IgD-negative memory B cell (primary cell): Measurements from ENCODE around the gene WDR5B. TPM values are rescaled to one million over a fixed set of nuclear protein-coding genes. Genes with fewer than 3 reads are reported as not detected.

Source experiments
- H3K27ac Mint-ChIP-seq, 3 donors: one replicate each; pipeline ENCODE4 v1.8.0; 2020 to 2022; ENCODE audit warnings: mild to moderate bottlenecking in 3 of 3, mixed read lengths in 3 of 3, moderate library complexity in 1 of 3
- H3K27me3 Mint-ChIP-seq: one replicate; pipeline ENCODE4 v1.8.0; 2021; ENCODE audit warnings: mixed read lengths
- H3K36me3 Mint-ChIP-seq: one replicate; pipeline ENCODE4 v1.8.0; 2020; ENCODE audit warnings: mild to moderate bottlenecking, mixed read lengths
- H3K4me1 Mint-ChIP-seq, 3 donors: one replicate each; pipeline ENCODE4 v1.8.0; 2020 to 2022; ENCODE audit warnings: mixed read lengths in 3 of 3, mild to moderate bottlenecking in 1 of 3
- H3K4me3 Mint-ChIP-seq, 4 donors: one replicate each; pipeline ENCODE4 v1.8.0; 2020 to 2022; ENCODE audit warnings: mild to moderate bottlenecking in 4 of 4, mixed read lengths in 4 of 4, moderate library complexity in 3 of 4
- H3K9me3 Mint-ChIP-seq, 3 donors: one replicate each; pipeline ENCODE4 v1.8.0; 2020 to 2021; ENCODE audit warnings: mixed read lengths in 3 of 3, mild to moderate bottlenecking in 1 of 3
- polyA plus RNA-seq: library from polyadenylated mRNA; unstranded; fragments of 300-500 nt; fragmentation: Illumina TruSeq; gene quantifications from one replicate; pipeline ENCODE4 v1.2.3, GENCODE V29; 2021

The WDR5B gene
- polyA plus RNA-seq, 1 donor from 2014 or later, result 0.68 TPM

- H3K27ac Mint-ChIP-seq, result no peak overlapping the region
- H3K4me1 Mint-ChIP-seq, result no peaks in the 10 kb centered on the region
- peaks cover 2% of the 10 kb centered on the region for H3K36me3 Mint-ChIP-seq
Measured at GRCh38 chr3:122365073-122365472, 50.8 kb downstream of the WDR5B start.

GRCh38 chr3:122364490-122364889 is 51.4 kb downstream of the WDR5B start:
- no peak overlapping the region for H3K27ac Mint-ChIP-seq
- H3K4me3 Mint-ChIP-seq, result no peak overlapping the region
- H3K4me1 Mint-ChIP-seq, result no peaks in the 10 kb centered on the region
- H3K9me3 Mint-ChIP-seq, result no peaks in the 10 kb centered on the region
- peaks cover 2% of the 10 kb centered on the region for H3K36me3 Mint-ChIP-seq
- H3K27me3 Mint-ChIP-seq, result no peaks in the 10 kb centered on the region

More at GRCh38 chr3:122365073-122365472, 50.8 kb downstream of the WDR5B start:
- Mint-ChIP-seq H3K27me3 (no peaks in the 10 kb centered on the region), H3K9me3 (no peaks in the 10 kb centered on the region), H3K4me3 (no peak overlapping the region)

Other genes starting within 250 kb of the WDR5B start
- not detected for gene CASR, start 232.4 kb downstream of the WDR5B start, polyA plus RNA-seq
- gene CSTA, start 90.8 kb downstream of the WDR5B start, polyA plus RNA-seq, result not detected
- 9.1 TPM for gene MIX23, start 32.8 kb downstream of the WDR5B start, polyA plus RNA-seq
- 76.7 TPM for gene FAM162A, start 31.9 kb downstream of the WDR5B start, polyA plus RNA-seq
- 44.8 TPM for gene KPNA1, start 98.9 kb upstream of the WDR5B start, polyA plus RNA-seq
- 18.7 TPM for gene PARP9, start 148.2 kb upstream of the WDR5B start, polyA plus RNA-seq
- gene DTX3L, start 148.3 kb upstream of the WDR5B start, polyA plus RNA-seq, result 21.4 TPM
- gene PARP15, start 161.6 kb upstream of the WDR5B start, polyA plus RNA-seq, result 16.6 TPM